HUES6 (cell line): ENCODE data around the gene PRKCB.

ENCODE experiments used
- H3K27ac ChIP-seq: 2 replicates; pipeline ENCODE4 v1.7.0; 2013; ENCODE audit warnings: low read depth, mild to moderate bottlenecking, low read length, inconsistent platforms
- H3K27me3 ChIP-seq: 2 replicates; pipeline ENCODE4 v1.6.1; 2013; ENCODE audit warnings: low read length; ENCODE audit not compliant: control insufficient read depth, insufficient read depth
- H3K36me3 ChIP-seq: 2 replicates; pipeline ENCODE4 v1.6.1; 2013; ENCODE audit warnings: low read length; ENCODE audit not compliant: control insufficient read depth, insufficient read depth
- H3K4me1 ChIP-seq: 2 replicates; pipeline ENCODE4 v1.6.1; 2013; ENCODE audit warnings: low read length; ENCODE audit not compliant: control insufficient read depth, insufficient read depth
- H3K4me3 ChIP-seq: 2 replicates; pipeline ENCODE4 v1.5.1; 2013; ENCODE audit warnings: low read depth, low read length
- H3K9ac ChIP-seq: one replicate; pipeline ENCODE4 v1.6.1; 2013; ENCODE audit warnings: mild to moderate bottlenecking, low read length
- H3K9me3 ChIP-seq: 2 replicates; pipeline ENCODE4 v1.6.1; 2013; ENCODE audit warnings: low read depth, low read length; ENCODE audit not compliant: control insufficient read depth, insufficient read depth

Gene PRKCB

GRCh38 chr16:24118126-24118821, 282.5 kb downstream of the PRKCB start:
- H3K4me3 ChIP-seq, result no peak overlapping the region

GRCh38 chr16:24119807-24120206, 284.0 kb downstream of the PRKCB start:
- Histone ChIP-seq H3K4me3 (no peak overlapping the region), H3K27me3 (no peaks in the 10 kb centered on the region; the same call in 1 of the 2 replicates), H3K9me3 (peaks cover 2% of the 10 kb centered on the region; the same call in 1 of the 2 replicates), H3K4me1 (peaks cover 31% of the 10 kb centered on the region), H3K9ac (no peak overlapping the region), H3K36me3 (no peaks in the 10 kb centered on the region), H3K27ac (no peak overlapping the region)

More at GRCh38 chr16:24118126-24118821, 282.5 kb downstream of the PRKCB start:
- Histone ChIP-seq H3K9ac (no peak overlapping the region), H3K27ac (no peak overlapping the region), H3K9me3 (peaks cover 3% of the 10 kb centered on the region; the same call in 1 of the 2 replicates), H3K27me3 (no peaks in the 10 kb centered on the region; the same call in 1 of the 2 replicates), H3K36me3 (no peaks in the 10 kb centered on the region), H3K4me1 (peaks cover 25% of the 10 kb centered on the region)

GRCh38 chr16:24123275-24123674, 287.5 kb downstream of the PRKCB start:
- Histone ChIP-seq H3K27me3 (no peaks in the 10 kb centered on the region; the same call in 1 of the 2 replicates), H3K36me3 (no peaks in the 10 kb centered on the region)

GRCh38 chr16:24124291-24124690, 288.5 kb downstream of the PRKCB start:
- Histone ChIP-seq H3K4me1 (peaks cover 13% of the 10 kb centered on the region), H3K9me3 (no peaks in the 10 kb centered on the region), H3K4me3 (no peak overlapping the region), H3K36me3 (no peaks in the 10 kb centered on the region), H3K27me3 (no peaks in the 10 kb centered on the region), H3K27ac (no peak overlapping the region), H3K9ac (no peak overlapping the region)

More at GRCh38 chr16:24123275-24123674, 287.5 kb downstream of the PRKCB start:
- Histone ChIP-seq H3K4me3 (no peak overlapping the region), H3K4me1 (peaks cover 18% of the 10 kb centered on the region), H3K9ac (no peak overlapping the region), H3K27ac (no peak overlapping the region), H3K9me3 (no peaks in the 10 kb centered on the region)

GRCh38 chr16:24125214-24125613, 289.4 kb downstream of the PRKCB start:
- Histone ChIP-seq H3K4me1 (peaks cover 15% of the 10 kb centered on the region), H3K27ac (no peak overlapping the region), H3K4me3 (no peak overlapping the region), H3K27me3 (no peaks in the 10 kb centered on the region), H3K9ac (no peak overlapping the region), H3K36me3 (no peaks in the 10 kb centered on the region), H3K9me3 (no peaks in the 10 kb centered on the region)

GRCh38 chr16:24129412-24129918, 293.7 kb downstream of the PRKCB start:
- peaks cover 20% of the 10 kb centered on the region for H3K4me1 ChIP-seq
- no peaks in the 10 kb centered on the region for H3K36me3 ChIP-seq
- no peak overlapping the region for H3K27ac ChIP-seq
- H3K9me3 ChIP-seq, result no peaks in the 10 kb centered on the region
- no peak overlapping the region for H3K9ac ChIP-seq
- H3K27me3 ChIP-seq, result no peaks in the 10 kb centered on the region
- no peak overlapping the region for H3K4me3 ChIP-seq

- Histone ChIP-seq H3K36me3 (no peaks in the 10 kb centered on the region), H3K9me3 (no peaks in the 10 kb centered on the region), H3K27me3 (no peaks in the 10 kb centered on the region), H3K9ac (no peak overlapping the region), H3K4me3 (no peak overlapping the region), H3K4me1 (peaks cover 16% of the 10 kb centered on the region), H3K27ac (no peak overlapping the region)
Observed at GRCh38 chr16:24130494-24131085, 294.8 kb downstream of the PRKCB start.

- no peaks in the 10 kb centered on the region for H3K9me3 ChIP-seq
Observed at GRCh38 chr16:24131294-24131693, 295.5 kb downstream of the PRKCB start.

GRCh38 chr16:24132048-24132796, 296.4 kb downstream of the PRKCB start:
- H3K27ac ChIP-seq, result no peak overlapping the region
- H3K36me3 ChIP-seq, result no peaks in the 10 kb centered on the region
- H3K9me3 ChIP-seq, result no peaks in the 10 kb centered on the region
- no peaks in the 10 kb centered on the region for H3K27me3 ChIP-seq
- H3K4me1 ChIP-seq, result peaks cover 26% of the 10 kb centered on the region
- H3K9ac ChIP-seq, result no peak overlapping the region
- no peak overlapping the region for H3K4me3 ChIP-seq

More at GRCh38 chr16:24131294-24131693, 295.5 kb downstream of the PRKCB start:
- H3K4me1 ChIP-seq, result peaks cover 21% of the 10 kb centered on the region
- no peak overlapping the region for H3K4me3 ChIP-seq
- H3K36me3 ChIP-seq, result no peaks in the 10 kb centered on the region
- no peak overlapping the region for H3K27ac ChIP-seq
- H3K27me3 ChIP-seq, result no peaks in the 10 kb centered on the region
- no peak overlapping the region for H3K9ac ChIP-seq

GRCh38 chr16:24132797-24133155, 297.0 kb downstream of the PRKCB start:
- Histone ChIP-seq H3K9me3 (no peaks in the 10 kb centered on the region), H3K9ac (no peak overlapping the region), H3K4me3 (no peak overlapping the region), H3K27me3 (no peaks in the 10 kb centered on the region), H3K4me1 (peaks cover 32% of the 10 kb centered on the region), H3K36me3 (no peaks in the 10 kb centered on the region), H3K27ac (no peak overlapping the region)
